MM.1S (cell line): Measurements from ENCODE around the gene TMEM179.

Source experiments
- EZH2 ChIP-seq: fragments of 300-600 bp; sonication (generic); optimal IDR thresholded peaks from 2 replicates; pipeline ENCODE3; 2017; ENCODE audit warnings: low read depth, mild to moderate bottlenecking, antibody characterized with exemption, low read length, mixed read lengths
- EZH2phosphoT487 ChIP-seq: fragments of 300-600 bp; sonication (generic); IDR thresholded peaks from 2 replicates; pipeline ENCODE4 v1.6.1; 2018; ENCODE audit warnings: antibody characterized with exemption, low read length
- TF ChIP-seq, protein P1 (sequence below): fragments of 300-600 bp; sonication (generic); IDR thresholded peaks from 2 replicates; pipeline ENCODE4 v1.5.1; 2016; ENCODE audit warnings: antibody characterized with exemption, low read length, mixed read lengths

GRCh38 chr14:104560586-104560945 is 44.0 kb downstream of the TMEM179 start:
- TF ChIP-seq, protein P1, sequence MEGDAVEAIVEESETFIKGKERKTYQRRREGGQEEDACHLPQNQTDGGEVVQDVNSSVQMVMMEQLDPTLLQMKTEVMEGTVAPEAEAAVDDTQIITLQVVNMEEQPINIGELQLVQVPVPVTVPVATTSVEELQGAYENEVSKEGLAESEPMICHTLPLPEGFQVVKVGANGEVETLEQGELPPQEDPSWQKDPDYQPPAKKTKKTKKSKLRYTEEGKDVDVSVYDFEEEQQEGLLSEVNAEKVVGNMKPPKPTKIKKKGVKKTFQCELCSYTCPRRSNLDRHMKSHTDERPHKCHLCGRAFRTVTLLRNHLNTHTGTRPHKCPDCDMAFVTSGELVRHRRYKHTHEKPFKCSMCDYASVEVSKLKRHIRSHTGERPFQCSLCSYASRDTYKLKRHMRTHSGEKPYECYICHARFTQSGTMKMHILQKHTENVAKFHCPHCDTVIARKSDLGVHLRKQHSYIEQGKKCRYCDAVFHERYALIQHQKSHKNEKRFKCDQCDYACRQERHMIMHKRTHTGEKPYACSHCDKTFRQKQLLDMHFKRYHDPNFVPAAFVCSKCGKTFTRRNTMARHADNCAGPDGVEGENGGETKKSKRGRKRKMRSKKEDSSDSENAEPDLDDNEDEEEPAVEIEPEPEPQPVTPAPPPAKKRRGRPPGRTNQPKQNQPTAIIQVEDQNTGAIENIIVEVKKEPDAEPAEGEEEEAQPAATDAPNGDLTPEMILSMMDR: no peak
- TF ChIP-seq EZH2 (no peak), EZH2phosphoT487 (no peak)
